CD14-positive monocyte (primary cell): ENCODE data around the gene KIAA0753. TPM values are rescaled to one million over a fixed set of nuclear protein-coding genes. Genes with fewer than 3 reads are reported as not detected.

ENCODE experiments used
- DNase-seq, 3 donors: peaks; one replicate each; pipeline ENCODE4 v3.0.0-alpha.2; 2011 to 2022
- H2AFZ ChIP-seq: 2 replicates; pipeline ENCODE4 v1.6.0; 2012; ENCODE audit warnings: mild to moderate bottlenecking, low read depth, low read length, inconsistent platforms; ENCODE audit not compliant: insufficient read depth, poor library complexity, severe bottlenecking
- H3K27ac ChIP-seq, 2 donors: 1 replicate in 1 of 2; 2 replicates in 1 of 2; pipeline ENCODE4 v1.5.1; 2012 to 2013; ENCODE audit warnings: low read length in 2 of 2, control low read depth in 1 of 2, inconsistent platforms in 1 of 2, low read depth in 1 of 2, mild to moderate bottlenecking in 1 of 2
- H3K27me3 ChIP-seq, 2 donors: one replicate each; pipeline versions ENCODE4 v1.6.0 to v1.6.1; 2011 to 2013; ENCODE audit warnings: low read length in 2 of 2; ENCODE audit not compliant: control insufficient read depth in 2 of 2, insufficient read depth in 2 of 2
- H3K36me3 ChIP-seq, 2 donors: replicated peaks in 1 of 2; 1 replicate in 1 of 2; 2 replicates in 1 of 2; pipeline versions ENCODE4 v1.5.1 to v1.6.1; 2012 to 2013; ENCODE audit warnings: low read length in 2 of 2, control low read depth in 1 of 2, inconsistent platforms in 1 of 2, mild to moderate bottlenecking in 1 of 2; ENCODE audit not compliant: insufficient read depth in 2 of 2, control insufficient read depth in 1 of 2
- H3K4me1 ChIP-seq, 2 donors: 1 replicate in 1 of 2; 2 replicates in 1 of 2; pipeline versions ENCODE4 v1.5.1 to v1.6.1; 2012 to 2013; ENCODE audit warnings: low read length in 2 of 2, control low read depth in 1 of 2, inconsistent platforms in 1 of 2, mild to moderate bottlenecking in 1 of 2, moderate library complexity in 1 of 2; ENCODE audit not compliant: insufficient read depth in 2 of 2, control insufficient read depth in 1 of 2
- H3K4me2 ChIP-seq: replicated peaks from 2 replicates; pipeline ENCODE3; 2012; ENCODE audit warnings: low read length, moderate library complexity, mild to moderate bottlenecking; ENCODE audit not compliant: poor library complexity, severe bottlenecking; ENCODE audit errors: extremely low read depth
- H3K4me3 ChIP-seq, 3 experiments: fragments of 200-600 bp in 1 of 3; sonication (generic) in 1 of 3; replicated peaks in 1 of 3; 1 replicate in 2 of 3; 2 replicates in 1 of 3; pipeline ENCODE4 v1.5.1; 2011 to 2013; ENCODE audit warnings: low read length in 3 of 3, mild to moderate bottlenecking in 3 of 3, control low read depth in 2 of 3, low read depth in 2 of 3, inconsistent platforms in 1 of 3, moderate library complexity in 1 of 3
- H3K79me2 ChIP-seq: 2 replicates; pipeline ENCODE4 v1.6.0; 2012; ENCODE audit warnings: mild to moderate bottlenecking, control low read depth, inconsistent platforms, low read length, moderate library complexity; ENCODE audit not compliant: insufficient read depth
- H3K9ac ChIP-seq: 2 replicates; pipeline ENCODE4 v1.6.0; 2017; ENCODE audit warnings: low read length, mild to moderate bottlenecking; ENCODE audit not compliant: insufficient read depth, poor library complexity, severe bottlenecking
- H3K9me3 ChIP-seq, 2 donors: replicated peaks in 1 of 2; 1 replicate in 1 of 2; 2 replicates in 1 of 2; pipeline versions ENCODE4 v1.5.1 to v1.6.1; 2012 to 2013; ENCODE audit warnings: low read length in 2 of 2, control low read depth in 1 of 2; ENCODE audit not compliant: control insufficient read depth in 1 of 2, insufficient read depth in 1 of 2
- H4K20me1 ChIP-seq: 2 replicates; pipeline ENCODE4 v1.6.0; 2012; ENCODE audit warnings: mild to moderate bottlenecking, low read length, control low read depth, moderate library complexity; ENCODE audit not compliant: insufficient read depth
- H3K27ac Mint-ChIP-seq, 7 donors: one replicate each; pipeline ENCODE4 v1.8.0; 2020; ENCODE audit warnings: mild to moderate bottlenecking in 7 of 7, mixed read lengths in 7 of 7, moderate library complexity in 6 of 7, inconsistent platforms in 2 of 7
- H3K27me3 Mint-ChIP-seq, 3 donors: one replicate each; pipeline ENCODE4 v1.8.0; 2021 to 2022; ENCODE audit warnings: low read depth in 3 of 3, mild to moderate bottlenecking in 3 of 3, mixed read lengths in 3 of 3, moderate library complexity in 3 of 3, inconsistent platforms in 1 of 3
- H3K36me3 Mint-ChIP-seq, 2 donors: one replicate each; pipeline ENCODE4 v1.8.0; 2020; ENCODE audit warnings: mixed read lengths in 2 of 2, inconsistent platforms in 1 of 2, mild to moderate bottlenecking in 1 of 2
- H3K4me1 Mint-ChIP-seq: one replicate; pipeline ENCODE4 v1.8.0; 2020; ENCODE audit warnings: mild to moderate bottlenecking, mixed read lengths
- H3K4me3 Mint-ChIP-seq, 2 donors: one replicate each; pipeline ENCODE4 v1.8.0; 2020; ENCODE audit warnings: mild to moderate bottlenecking in 2 of 2, mixed read lengths in 2 of 2, moderate library complexity in 1 of 2
- H3K9me3 Mint-ChIP-seq, 7 donors: one replicate each; pipeline ENCODE4 v1.8.0; 2020 to 2022; ENCODE audit warnings: mixed read lengths in 7 of 7, mild to moderate bottlenecking in 6 of 7, moderate library complexity in 6 of 7, inconsistent platforms in 2 of 7
- WGBS: methylation state at CpG from one replicate; pipeline ENCODE4 v1.1.5; 2013; ENCODE audit warnings: missing lambda C conversion rate; ENCODE audit not compliant: insufficient coverage; 5-methylcytosine and 5-hydroxymethylcytosine counted together
- intact Hi-C, 2 donors: fragments of 100-400 bp; cut with micrococcal nuclease; formaldehyde crosslinking; loops; one replicate each; pipeline versions ENCODE4 v1.15.0 to v1.15.1; 2023
- polyA plus RNA-seq, 3 donors: library from polyadenylated mRNA; depleted of rRNA in 1 of 3; unstranded in 2 of 3; stranded (reverse) in 1 of 3; fragments of 300-500 nt in 2 of 3; fragments of >200 nt in 1 of 3; fragmentation: Illumina TruSeq in 2 of 3; gene quantifications; 1 replicate in 2 of 3; 2 replicates in 1 of 3; pipeline ENCODE4 v1.2.3, GENCODE V29; 2012 to 2021
- TF ChIP-seq, protein P1 (sequence below): fragments of 200-600 bp; IDR thresholded peaks from one replicate; pipeline ENCODE4 v1.8.0; 2022; ENCODE audit warnings: antibody characterized with exemption, mild to moderate bottlenecking

KIAA0753 gene
- polyA plus RNA-seq, 3 donors: 1.7 to 6.6 (median 3.5) TPM

DNA sequence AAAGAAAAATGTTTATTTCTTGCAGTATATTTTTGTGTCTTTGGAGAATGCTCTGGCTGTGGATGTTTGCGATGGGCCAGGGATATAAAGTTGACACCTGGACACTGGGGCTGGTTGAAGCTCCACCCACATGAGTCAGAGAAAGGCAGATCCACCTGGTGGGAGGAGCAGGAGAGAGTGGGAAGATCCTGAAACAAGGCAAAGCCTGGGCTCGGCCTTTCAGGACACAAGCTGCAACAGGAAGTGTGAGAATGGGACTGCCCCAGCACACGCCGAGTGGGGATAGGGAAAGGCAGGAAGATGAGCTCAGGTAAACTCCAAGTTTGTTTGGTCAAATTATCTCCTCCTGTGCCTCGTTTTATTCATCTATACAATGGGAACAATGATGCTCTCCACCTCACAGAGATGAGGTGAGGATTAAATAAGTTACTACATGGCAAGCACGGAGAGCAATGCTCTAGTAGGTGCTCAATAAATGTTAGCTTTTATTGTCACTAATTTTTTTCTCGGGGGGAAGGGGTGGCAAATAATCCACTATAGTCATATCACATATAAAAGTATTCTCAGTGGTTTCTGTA lies 62.7 kb downstream of the KIAA0753 start:
- H3K9me3 ChIP-seq: peaks cover 0 to 5% of the 10 kb centered on the region in 2 donors
- H3K27me3 Mint-ChIP-seq: peaks cover 0 to 5% (median 1%) of the 10 kb centered on the region in 3 donors
- no peak overlapping the region for H3K4me2 ChIP-seq
- no peak overlapping the region for H2AFZ ChIP-seq
- peaks cover 26% of the 10 kb centered on the region for H3K4me1 Mint-ChIP-seq
- no peaks in the 10 kb centered on the region for H3K79me2 ChIP-seq
- H3K27ac Mint-ChIP-seq: peak overlapping the region in 1 of 7 donors; percentile 58
- H3K36me3 ChIP-seq: peaks cover 12 to 41% of the 10 kb centered on the region in 2 donors
- no peaks in the 10 kb centered on the region for H4K20me1 ChIP-seq
- H3K4me1 ChIP-seq: peaks cover 25 to 29% of the 10 kb centered on the region in 2 donors
- intact Hi-C loops: no loop called here
- no peaks in the 10 kb centered on the region for H3K27me3 ChIP-seq
- no peak overlapping the region for H3K4me3 Mint-ChIP-seq
- no peak for DNase-seq
- no peak overlapping the region for H3K9ac ChIP-seq
- 100% methylated on average over 1 of the region's 7 CpGs for WGBS
- TF ChIP-seq, protein P1, sequence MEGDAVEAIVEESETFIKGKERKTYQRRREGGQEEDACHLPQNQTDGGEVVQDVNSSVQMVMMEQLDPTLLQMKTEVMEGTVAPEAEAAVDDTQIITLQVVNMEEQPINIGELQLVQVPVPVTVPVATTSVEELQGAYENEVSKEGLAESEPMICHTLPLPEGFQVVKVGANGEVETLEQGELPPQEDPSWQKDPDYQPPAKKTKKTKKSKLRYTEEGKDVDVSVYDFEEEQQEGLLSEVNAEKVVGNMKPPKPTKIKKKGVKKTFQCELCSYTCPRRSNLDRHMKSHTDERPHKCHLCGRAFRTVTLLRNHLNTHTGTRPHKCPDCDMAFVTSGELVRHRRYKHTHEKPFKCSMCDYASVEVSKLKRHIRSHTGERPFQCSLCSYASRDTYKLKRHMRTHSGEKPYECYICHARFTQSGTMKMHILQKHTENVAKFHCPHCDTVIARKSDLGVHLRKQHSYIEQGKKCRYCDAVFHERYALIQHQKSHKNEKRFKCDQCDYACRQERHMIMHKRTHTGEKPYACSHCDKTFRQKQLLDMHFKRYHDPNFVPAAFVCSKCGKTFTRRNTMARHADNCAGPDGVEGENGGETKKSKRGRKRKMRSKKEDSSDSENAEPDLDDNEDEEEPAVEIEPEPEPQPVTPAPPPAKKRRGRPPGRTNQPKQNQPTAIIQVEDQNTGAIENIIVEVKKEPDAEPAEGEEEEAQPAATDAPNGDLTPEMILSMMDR: no peak
- no peak overlapping the region for H3K4me3 ChIP-seq
- no peak overlapping the region for H3K27ac ChIP-seq
- H3K9me3 Mint-ChIP-seq: peaks cover 0 to 3% (median 0%) of the 10 kb centered on the region in 7 donors
- peaks cover 48 to 54% of the 10 kb centered on the region in 2 donors for H3K36me3 Mint-ChIP-seq

DNA sequence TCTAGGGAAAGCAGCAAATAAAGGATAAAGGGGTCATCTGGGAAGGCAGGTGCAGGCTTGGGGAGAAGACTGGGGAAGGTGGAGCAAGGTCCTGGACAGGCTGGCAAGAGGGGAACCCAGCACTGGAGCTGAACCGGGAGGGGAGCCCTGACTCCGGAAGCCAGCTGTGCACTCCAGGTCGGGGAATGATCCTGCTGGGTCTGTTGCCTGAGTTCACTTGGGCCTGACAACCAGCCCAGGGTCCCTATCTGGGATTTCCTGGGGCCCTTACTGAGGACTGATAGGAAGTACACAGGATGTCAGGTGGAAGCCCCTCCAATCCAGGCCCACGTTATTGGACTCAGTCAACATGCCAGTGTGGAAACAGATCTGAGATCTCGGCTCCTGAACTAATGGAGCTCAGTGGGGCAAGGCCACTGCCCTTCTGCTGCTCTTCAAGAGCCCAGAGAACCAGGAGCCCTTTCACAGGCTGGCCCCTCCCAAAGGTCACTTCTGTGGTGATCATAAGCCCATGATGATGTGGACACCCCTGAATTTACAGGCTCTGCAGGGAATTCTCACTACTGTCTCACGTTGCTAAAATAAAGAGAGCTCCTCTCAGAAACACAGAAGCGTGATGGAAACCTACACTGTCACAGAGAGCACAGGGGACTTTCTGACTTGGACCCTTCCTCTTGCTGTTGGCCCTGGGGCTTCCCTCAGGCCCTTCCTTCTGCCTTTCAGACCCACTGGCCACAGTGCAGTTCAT lies 64.3 kb downstream of the KIAA0753 start:
- H2AFZ ChIP-seq: no peak overlapping the region
- Mint-ChIP-seq H3K9me3 (peaks cover 0 to 3% (median 0%) of the 10 kb centered on the region in 7 donors), H3K27me3 (peaks cover 0 to 5% (median 1%) of the 10 kb centered on the region in 3 donors), H3K4me3 (peak overlapping the region in 1 of 2 donors; percentile 53), H3K4me1 (peaks cover 26% of the 10 kb centered on the region), H3K27ac (peak overlapping the region; percentile 11 to 93 (median 67)), H3K36me3 (peaks cover 37 to 43% of the 10 kb centered on the region in 2 donors)
- peaks cover 0 to 5% of the 10 kb centered on the region in 2 donors for H3K9me3 ChIP-seq
- intact Hi-C loops: no loop called here
- no peaks in the 10 kb centered on the region for H4K20me1 ChIP-seq
- H3K4me2 ChIP-seq: no peak overlapping the region
- no peaks in the 10 kb centered on the region for H3K27me3 ChIP-seq
- no peaks in the 10 kb centered on the region for H3K79me2 ChIP-seq
- no peak overlapping the region for H3K4me3 ChIP-seq
- no peak for DNase-seq
- H3K4me1 ChIP-seq: peaks cover 25 to 29% of the 10 kb centered on the region in 2 donors
- TF ChIP-seq, protein P1: no peak
- peak overlapping the region in 1 of 2 donors; percentile 34 for H3K27ac ChIP-seq
- H3K36me3 ChIP-seq: peaks cover 12 to 27% of the 10 kb centered on the region in 2 donors
- H3K9ac ChIP-seq: no peak overlapping the region
- WGBS: 98% methylated on average over 7 of the region's 7 CpGs
